Loucy (cell line): Measurements from ENCODE around the gene CCDC38.

ENCODE experiments used
- EZH2phosphoT487 ChIP-seq: fragments of 200-600 bp; IDR thresholded peaks from 2 replicates; pipeline ENCODE4 v1.6.1; 2018; ENCODE audit warnings: antibody characterized with exemption, mild to moderate bottlenecking, moderate library complexity, borderline replicate concordance
- TF ChIP-seq, protein P1 (sequence below): fragments of 200-600 bp; sonication (generic); conservative IDR thresholded peaks from 2 replicates; pipeline ENCODE4 v1.5.1; 2014; ENCODE audit warnings: mild to moderate bottlenecking, antibody characterized with exemption, low read length

DNA sequence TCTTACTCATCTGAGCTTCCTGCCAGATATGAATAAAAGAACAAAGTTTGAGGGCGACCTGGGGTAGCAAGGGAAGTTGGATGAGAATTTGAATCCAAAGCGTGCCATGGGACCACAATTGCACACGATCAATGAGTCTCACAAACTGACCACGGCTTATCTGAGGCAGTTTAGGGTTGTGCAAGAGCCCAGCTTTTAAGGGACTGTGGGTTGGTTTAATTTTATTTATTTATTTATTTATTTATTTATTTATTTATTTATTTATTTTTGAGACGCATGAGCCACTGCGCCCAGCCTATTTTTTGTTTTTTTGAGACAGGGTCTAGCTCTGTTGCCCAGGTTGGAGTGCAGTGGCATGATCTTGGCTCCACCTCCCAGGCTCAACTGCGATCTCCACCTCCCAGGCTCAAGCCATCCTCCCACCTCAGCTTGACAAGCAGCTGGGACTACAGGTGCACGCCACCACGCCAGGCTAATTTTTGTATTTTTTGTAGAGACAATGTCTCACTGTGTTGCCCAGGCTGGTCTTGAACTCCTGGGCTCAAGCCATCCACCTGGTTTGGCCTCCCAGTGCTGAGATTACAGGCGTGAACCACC is 1.8 kb upstream of the CCDC38 start:
- TF ChIP-seq, protein P1, sequence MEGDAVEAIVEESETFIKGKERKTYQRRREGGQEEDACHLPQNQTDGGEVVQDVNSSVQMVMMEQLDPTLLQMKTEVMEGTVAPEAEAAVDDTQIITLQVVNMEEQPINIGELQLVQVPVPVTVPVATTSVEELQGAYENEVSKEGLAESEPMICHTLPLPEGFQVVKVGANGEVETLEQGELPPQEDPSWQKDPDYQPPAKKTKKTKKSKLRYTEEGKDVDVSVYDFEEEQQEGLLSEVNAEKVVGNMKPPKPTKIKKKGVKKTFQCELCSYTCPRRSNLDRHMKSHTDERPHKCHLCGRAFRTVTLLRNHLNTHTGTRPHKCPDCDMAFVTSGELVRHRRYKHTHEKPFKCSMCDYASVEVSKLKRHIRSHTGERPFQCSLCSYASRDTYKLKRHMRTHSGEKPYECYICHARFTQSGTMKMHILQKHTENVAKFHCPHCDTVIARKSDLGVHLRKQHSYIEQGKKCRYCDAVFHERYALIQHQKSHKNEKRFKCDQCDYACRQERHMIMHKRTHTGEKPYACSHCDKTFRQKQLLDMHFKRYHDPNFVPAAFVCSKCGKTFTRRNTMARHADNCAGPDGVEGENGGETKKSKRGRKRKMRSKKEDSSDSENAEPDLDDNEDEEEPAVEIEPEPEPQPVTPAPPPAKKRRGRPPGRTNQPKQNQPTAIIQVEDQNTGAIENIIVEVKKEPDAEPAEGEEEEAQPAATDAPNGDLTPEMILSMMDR: no peak
- TF ChIP-seq EZH2phosphoT487: no peak
